ENCODE measurements around the gene GRIK1. TPM values are rescaled to one million over a fixed set of nuclear protein-coding genes. Genes with fewer than 3 reads are reported as not detected.

GRIK1 gene
- total RNA-seq, 3 donors from 2014 or later = 0.38 to 0.41 TPM; not detected in 1

DNA sequence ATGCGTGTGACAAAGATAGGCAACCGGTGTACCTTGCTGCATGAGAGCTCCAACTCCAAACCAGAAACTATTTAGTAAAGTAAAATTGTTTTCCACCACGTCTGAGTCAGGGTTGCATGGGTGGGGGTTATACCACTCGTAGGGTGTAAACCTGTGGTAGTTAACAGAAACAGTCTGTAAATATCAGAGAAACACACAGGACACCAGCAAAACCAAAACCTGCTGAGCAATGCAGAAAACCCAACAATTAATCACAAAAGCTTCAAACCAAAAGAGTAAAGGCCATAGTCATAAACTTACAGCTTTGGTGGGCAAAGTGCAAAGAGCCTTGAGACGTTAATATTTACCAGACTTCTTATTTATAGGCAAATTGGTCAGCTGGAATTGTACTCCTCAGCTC lies 358.4 kb downstream of the GRIK1 start:
- Histone ChIP-seq H3K4me3 (no peak overlapping the region), H3K36me3 (ENCODE audit: low read depth) (no peaks in the 10 kb centered on the region), H3K4me1 (ENCODE audit: low read depth) (no peaks in the 10 kb centered on the region), H3K9me3 (no peaks in the 10 kb centered on the region)
- DNase-seq = no peak
- TF ChIP-seq CTCF (IDR thresholded peaks at IDR 0.05) = no peak
- intact Hi-C loops (cut with DNase I, micrococcal nuclease) = no loop called here
- ATAC-seq = no peak

DNA sequence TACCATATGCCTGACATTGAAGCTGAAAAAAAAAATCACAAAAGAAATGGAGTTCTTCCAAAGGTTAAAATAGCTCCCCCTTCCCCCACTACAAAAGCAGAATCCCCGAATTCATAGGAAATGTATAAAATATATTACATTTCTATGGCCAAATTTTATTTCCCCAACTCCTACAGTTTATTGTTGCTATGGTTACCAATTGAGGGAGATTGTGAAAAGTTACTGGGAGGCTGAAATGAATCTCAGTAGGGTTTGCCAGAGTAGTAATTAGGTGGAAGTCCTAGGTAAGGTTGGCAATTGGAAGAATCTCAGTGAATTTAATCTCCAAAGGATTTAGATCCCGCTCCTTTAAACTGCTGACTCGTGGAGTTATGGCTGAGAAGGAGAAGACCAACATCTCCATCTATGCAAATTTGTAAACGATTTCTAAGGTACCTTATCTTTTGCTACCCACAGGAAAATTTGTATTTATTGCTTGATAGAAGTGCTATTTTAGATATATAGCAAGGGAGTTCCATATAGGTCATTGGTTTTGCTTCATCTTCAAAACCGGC lies 359.0 kb downstream of the GRIK1 start:
- Histone ChIP-seq H3K4me3 (no peak overlapping the region), H3K9me3 (no peaks in the 10 kb centered on the region), H3K4me1 (ENCODE audit: low read depth) (no peaks in the 10 kb centered on the region), H3K36me3 (ENCODE audit: low read depth) (no peaks in the 10 kb centered on the region)
- ATAC-seq (no peak), DNase-seq (no peak)
- no peak for TF ChIP-seq CTCF (IDR thresholded peaks at IDR 0.05)
- intact Hi-C loops (cut with DNase I, micrococcal nuclease) = no loop called here

DNA sequence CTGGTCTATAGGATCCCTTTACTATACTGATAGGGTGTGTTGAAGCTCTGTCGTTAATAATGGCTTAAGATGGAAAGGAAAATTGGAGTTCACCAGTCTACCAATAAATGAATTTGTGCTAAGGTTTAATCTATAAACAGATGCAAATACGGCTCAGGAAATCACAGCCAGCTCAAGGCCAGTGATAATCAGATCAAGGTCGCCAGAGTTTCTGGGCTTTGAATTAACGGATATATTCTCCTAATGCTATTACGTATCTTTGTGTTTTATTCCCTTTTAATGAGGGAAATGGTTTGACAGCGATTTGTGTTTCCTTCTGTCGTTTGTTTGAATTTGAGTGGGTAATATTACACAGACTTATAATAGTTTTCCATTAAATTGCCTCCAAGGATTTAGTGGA lies 361.5 kb downstream of the GRIK1 start:
- DNase-seq = no peak

GRCh38 chr21:29571949-29572348 lies 367.8 kb downstream of the GRIK1 start:
- Histone ChIP-seq H3K9me3 (no peaks in the 10 kb centered on the region), H3K4me1 (ENCODE audit: low read depth) (no peaks in the 10 kb centered on the region), H3K4me3 (no peak overlapping the region), H3K36me3 (ENCODE audit: low read depth) (no peaks in the 10 kb centered on the region)
- intact Hi-C loops (cut with DNase I, micrococcal nuclease) = no loop called here
- DNase-seq (no peak), ATAC-seq (no peak)
- no peak for TF ChIP-seq CTCF (IDR thresholded peaks at IDR 0.05)

More for the DNA sequence above, 361.5 kb downstream of the GRIK1 start:
- intact Hi-C loops (cut with DNase I, micrococcal nuclease) = no loop called here
- Histone ChIP-seq H3K36me3 (ENCODE audit: low read depth) (no peaks in the 10 kb centered on the region), H3K4me1 (ENCODE audit: low read depth) (no peaks in the 10 kb centered on the region), H3K4me3 (no peak overlapping the region), H3K9me3 (no peaks in the 10 kb centered on the region)
- ATAC-seq = no peak
- no peak for TF ChIP-seq CTCF (IDR thresholded peaks at IDR 0.05)

DNA sequence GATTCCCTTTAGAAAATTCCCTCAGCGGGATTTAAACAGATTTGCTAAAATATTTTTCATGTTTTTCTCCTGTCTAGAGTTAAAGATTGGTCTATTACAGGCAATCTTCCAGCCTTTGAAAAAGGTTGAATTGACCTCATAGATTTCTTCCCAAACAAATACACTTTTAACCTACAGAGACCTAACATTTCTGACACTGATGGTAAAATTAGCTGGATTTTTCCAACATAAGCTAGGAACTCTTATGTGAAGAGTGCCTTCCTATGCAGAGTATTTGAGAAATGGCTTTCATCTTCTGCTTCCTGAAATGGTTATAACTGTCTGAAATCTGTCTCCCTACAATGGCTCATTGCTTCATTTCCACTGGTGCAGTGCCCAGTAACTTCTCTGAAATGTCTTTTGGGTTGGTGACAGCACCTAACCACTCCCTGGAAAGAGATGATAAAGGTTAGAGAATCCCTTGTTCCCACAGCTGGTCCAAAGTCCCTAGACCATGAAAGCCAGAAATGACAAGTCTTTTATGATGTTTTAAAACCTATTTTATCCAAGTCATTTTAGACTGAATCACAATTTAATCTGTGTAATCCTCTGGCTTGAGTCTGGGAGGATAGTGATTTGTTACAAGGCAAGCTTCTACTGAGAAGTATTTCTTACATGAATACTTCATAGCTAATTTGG lies 371.6 kb downstream of the GRIK1 start:
- Histone ChIP-seq H3K9me3 (no peaks in the 10 kb centered on the region), H3K4me3 (no peak overlapping the region), H3K4me1 (ENCODE audit: low read depth) (no peaks in the 10 kb centered on the region), H3K36me3 (ENCODE audit: low read depth) (no peaks in the 10 kb centered on the region)
- TF ChIP-seq CTCF (IDR thresholded peaks at IDR 0.05) = no peak
- intact Hi-C loops (cut with DNase I, micrococcal nuclease) = no loop called here
- ATAC-seq = no peak
- no peak for DNase-seq

Data from mucosa of descending colon (tissue), 3 donors.